T47D (cell line): ENCODE measurements around the gene OR4M2.
"Not testable (repeated sequence)": the region's sequence is repeated elsewhere in the genome, so short reads cannot be mapped to it uniquely, and the experiment has no call there.

Experiments used
- DNase-seq, 2 experiments: peaks; one replicate each; pipeline versions ENCODE4 v3.0.0 to v3.0.0-alpha.2; 2011 to 2012; ENCODE audit warnings: low read depth in 1 of 2, low spot score in 1 of 2
- in situ Hi-C: cut with HindIII; loops from 2 replicates; pipeline ENCODE4 v1.10.0; 2016; ENCODE audit warnings: low sequenced_read_pairs, low pct_unique_long_range_greater_than_20kb

The OR4M2 gene, protein sequence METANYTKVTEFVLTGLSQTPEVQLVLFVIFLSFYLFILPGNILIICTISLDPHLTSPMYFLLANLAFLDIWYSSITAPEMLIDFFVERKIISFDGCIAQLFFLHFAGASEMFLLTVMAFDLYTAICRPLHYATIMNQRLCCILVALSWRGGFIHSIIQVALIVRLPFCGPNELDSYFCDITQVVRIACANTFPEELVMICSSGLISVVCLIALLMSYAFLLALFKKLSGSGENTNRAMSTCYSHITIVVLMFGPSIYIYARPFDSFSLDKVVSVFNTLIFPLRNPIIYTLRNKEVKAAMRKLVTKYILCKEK

DNA sequence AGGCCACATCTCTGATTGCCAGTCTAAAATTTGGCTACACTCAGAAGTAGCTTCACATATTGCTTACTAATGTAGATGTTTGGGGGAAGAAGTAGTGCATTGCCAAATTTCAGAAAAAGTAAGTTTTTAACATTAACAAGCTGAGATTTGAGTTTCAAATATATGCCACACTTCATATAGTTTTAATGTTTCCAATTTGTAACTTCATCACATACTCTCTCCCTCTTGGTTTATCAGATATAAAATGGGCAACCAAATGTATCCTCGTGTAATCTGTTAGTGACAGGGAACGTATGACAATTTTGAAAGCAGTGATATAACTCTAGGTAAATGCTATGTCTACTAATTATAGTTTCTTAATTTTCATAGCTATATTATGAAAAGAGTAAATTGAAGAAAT is at the start of gene OR4M2:
Gene OR4M2 (plus strand): TSS at position 301 of the 400 bp plus-strand sequence. CDS start 98 bp downstream, at position 399.
- in situ Hi-C loops, DNase-seq: not testable (repeated sequence)

DNA sequence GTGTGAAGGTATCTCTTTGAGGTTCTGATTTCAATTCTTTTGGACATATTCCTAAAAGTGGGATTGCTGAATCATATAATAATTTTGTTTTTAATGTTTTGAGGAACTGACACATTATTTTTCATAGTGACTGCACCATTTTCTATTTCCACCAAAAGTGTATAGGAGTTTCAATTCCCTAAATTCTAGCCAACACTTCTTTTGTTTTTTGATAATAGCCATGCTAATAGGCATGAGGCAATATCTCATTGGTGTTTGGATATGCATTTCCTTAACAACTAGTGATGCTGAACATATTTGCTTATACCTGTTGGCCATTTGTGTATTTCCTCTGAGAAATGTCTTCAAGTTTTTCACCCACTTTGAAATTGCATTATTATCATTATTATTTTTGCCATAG is 11.1 kb upstream of the OR4M2 start:
- in situ Hi-C loops, DNase-seq: not testable (repeated sequence)

DNA sequence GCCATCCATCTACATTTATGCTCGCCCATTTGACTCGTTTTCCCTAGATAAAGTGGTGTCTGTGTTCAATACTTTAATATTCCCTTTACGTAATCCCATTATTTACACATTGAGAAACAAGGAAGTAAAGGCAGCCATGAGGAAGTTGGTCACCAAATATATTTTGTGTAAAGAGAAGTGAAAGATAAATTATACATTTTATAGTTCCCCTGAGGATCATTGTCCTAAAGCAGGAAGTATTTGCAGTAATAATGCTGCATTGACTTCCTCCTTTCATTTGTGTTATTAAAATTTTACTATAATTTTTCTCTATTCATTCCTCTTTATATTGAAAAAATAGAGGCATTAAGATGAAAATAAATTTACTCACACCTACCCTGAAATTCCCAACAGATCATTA is 1.1 kb downstream of the OR4M2 start:
- DNase-seq, in situ Hi-C loops: not testable (repeated sequence)

DNA sequence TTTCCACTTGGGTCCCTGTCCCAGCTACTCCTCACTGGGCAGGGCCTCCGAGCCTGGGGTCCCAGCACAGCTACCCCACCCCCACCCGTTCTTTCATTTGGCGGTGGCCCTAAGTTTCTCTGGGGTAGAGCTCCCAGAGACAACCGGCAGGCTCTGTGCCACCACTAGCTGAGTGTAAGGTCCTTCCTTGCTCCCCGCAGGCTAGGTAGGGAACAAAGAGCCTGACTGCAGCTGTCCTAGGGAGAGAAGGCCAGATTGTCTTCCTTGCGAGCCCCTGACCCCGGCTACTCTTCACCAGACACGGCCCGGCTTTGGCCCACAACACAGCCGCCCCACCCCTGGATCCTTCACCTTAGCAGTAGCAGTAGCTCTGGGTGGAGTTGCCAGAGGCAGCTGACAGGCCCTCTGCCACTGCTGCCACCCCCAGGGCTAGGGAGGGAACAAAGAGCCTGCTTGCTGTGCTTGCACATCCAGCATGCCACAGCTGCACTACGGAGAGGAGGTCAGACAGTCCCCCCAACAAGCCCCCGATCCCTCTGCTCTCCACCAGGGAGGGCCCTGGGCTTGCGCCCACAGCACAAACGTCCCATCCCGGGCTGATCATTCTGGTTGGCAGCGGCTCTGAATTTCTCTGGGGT is 18.4 kb downstream of the OR4M2 start:
- DNase-seq, in situ Hi-C loops: not testable (repeated sequence)

DNA sequence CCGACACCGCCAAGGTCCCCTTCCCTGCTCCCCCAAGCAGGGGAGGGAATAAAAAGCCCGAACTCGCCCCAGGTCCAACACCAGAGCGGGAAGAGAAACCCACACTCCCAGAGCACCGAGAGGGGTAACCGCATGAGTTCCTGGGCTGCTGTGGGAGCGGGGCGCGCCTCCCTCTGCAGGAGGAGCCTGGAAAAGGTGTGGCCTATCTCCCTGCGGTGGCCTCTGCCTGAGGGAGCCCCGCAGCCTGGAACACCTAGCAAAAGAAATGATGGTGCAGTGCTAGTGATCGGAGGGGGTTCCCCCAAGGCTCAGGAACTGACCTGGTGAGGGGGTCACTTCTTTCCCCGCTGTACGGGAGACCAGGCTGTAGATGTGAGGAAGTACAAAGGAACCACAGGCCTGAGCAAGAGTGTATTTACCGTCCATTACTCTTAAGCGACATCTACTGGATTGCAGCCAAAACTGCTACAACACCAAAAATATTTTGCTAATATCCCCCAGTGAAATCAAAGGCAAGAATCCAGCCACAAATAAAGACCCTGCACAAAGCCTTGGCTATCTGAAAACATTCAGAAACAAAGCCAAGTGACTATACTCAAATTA is 19.1 kb downstream of the OR4M2 start:
- not testable (repeated sequence) for DNase-seq

DNA sequence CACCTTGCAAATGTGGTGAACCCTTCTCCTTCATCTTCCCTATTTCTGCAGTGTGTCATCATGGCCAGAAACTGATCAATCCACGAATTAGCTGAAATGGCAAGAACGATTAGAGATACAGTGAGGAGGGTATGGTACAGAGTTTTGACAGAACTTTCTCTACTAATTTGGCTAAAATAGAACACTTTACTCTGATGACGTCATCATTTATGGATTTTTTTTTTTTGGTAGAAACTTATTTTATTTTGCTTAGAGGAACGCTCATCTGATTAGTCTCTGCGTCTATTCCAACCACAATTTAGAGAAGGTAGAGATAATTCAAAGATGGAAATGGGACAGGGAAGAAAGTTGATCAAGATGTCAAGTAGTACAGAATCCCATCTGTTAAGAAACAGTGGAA is 41.7 kb downstream of the OR4M2 start:
- DNase-seq, in situ Hi-C loops: not testable (repeated sequence)

More for the DNA sequence above, 19.1 kb downstream of the OR4M2 start:
- in situ Hi-C loops: not testable (repeated sequence)
